GM23248 (cell line): ENCODE measurements around the gene VIL1.

Experiments used
- EZH2 ChIP-seq: fragments of 200-600 bp; sonication (generic); IDR thresholded peaks from 2 replicates; pipeline ENCODE4 v1.6.1; 2018; ENCODE audit warnings: antibody characterized with exemption, mild to moderate bottlenecking; ENCODE audit not compliant: insufficient read depth, poor library complexity, severe bottlenecking
- EZH2phosphoT487 ChIP-seq: fragments of 200-600 bp; sonication (generic); IDR thresholded peaks from 2 replicates; pipeline ENCODE4 v1.6.1; 2018; ENCODE audit warnings: antibody characterized with exemption, moderate library complexity, mild to moderate bottlenecking, low read depth; ENCODE audit not compliant: insufficient read depth

DNA sequence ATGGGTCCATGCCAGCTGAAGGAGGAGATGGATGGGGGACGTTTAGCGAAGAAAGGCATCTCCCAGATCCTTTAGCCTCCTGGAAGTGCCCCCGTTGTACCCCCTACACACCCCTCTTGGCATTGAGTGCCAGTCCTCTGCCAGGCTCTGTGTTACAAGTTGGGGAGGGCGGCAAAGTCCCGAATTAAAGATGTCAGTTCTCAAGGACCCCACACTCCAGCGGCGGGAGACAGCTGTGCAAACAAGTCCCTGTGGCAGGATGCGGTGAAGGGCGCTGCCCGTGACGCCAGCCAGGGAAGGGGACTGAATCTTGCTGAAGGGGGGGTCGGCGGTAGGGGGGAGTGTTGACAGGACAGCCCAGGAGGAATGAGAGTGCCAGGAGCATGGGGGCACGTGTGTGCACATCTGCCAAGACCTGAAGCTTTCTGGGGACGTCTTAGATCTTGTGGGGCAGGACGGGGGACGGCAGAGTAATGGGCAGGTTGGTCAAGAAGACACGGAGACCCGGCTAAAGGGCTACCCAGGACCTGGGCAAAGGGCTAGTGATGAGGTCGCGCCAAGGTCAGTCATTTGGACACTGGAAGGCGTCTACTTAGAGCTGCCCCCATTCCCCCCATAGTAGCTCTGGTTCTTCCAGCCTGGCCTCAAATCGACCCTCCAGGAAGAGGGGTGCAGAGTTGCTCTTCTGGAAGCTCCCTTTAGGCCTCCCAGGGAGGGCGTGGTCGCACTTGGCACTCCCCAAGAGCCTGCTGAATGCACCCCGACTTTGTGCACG is 22.0 kb upstream of the VIL1 start:
- TF ChIP-seq EZH2 (no peak), EZH2phosphoT487 (no peak)
